Brain pericyte (primary cell): ENCODE data around the gene DTNB.
A peak's percentile ranks its signal among the peaks of the same experiment; 100 is the strongest.
"Not testable (repeated sequence)": the region's sequence is repeated elsewhere in the genome, so short reads cannot be mapped to it uniquely, and the experiment has no call there.

Experiments used
- DNase-seq: peaks from one replicate; pipeline ENCODE4 v3.0.0-alpha.2; 2012; ENCODE audit warnings: low read depth, low spot score

The DTNB gene

GRCh38 chr2:25546852-25547251 is 126.5 kb downstream of the DTNB start:
- no peak for DNase-seq

GRCh38 chr2:25545899-25546298 is 127.5 kb downstream of the DTNB start:
- DNase-seq = no peak

GRCh38 chr2:25544445-25544844 is 128.9 kb downstream of the DTNB start:
- no peak for DNase-seq

GRCh38 chr2:25543939-25544338 is 129.4 kb downstream of the DTNB start:
- DNase-seq = no peak

- DNase-seq = no peak
These were observed 132.0 kb downstream of the DTNB start for GRCh38 chr2:25541378-25541777.

GRCh38 chr2:25539136-25539535 is 134.2 kb downstream of the DTNB start:
- no peak for DNase-seq

- DNase-seq = no peak
These were observed 135.9 kb downstream of the DTNB start for GRCh38 chr2:25537526-25537925.

- DNase-seq = not testable (repeated sequence)
These were observed 137.7 kb downstream of the DTNB start for GRCh38 chr2:25535411-25536289.

- DNase-seq = not testable (repeated sequence)
These were observed 138.4 kb downstream of the DTNB start for GRCh38 chr2:25534937-25535336.

GRCh38 chr2:25534455-25534854 is 138.9 kb downstream of the DTNB start:
- no peak for DNase-seq

- not testable (repeated sequence) for DNase-seq
These were observed 139.6 kb downstream of the DTNB start for GRCh38 chr2:25533771-25534170.

GRCh38 chr2:25532521-25532920 is 140.9 kb downstream of the DTNB start:
- DNase-seq = no peak

- no peak for DNase-seq
These were observed 144.3 kb downstream of the DTNB start for GRCh38 chr2:25529034-25529433.

- no peak for DNase-seq
These were observed 145.2 kb downstream of the DTNB start for GRCh38 chr2:25528173-25528572.

GRCh38 chr2:25524507-25524906 is 148.9 kb downstream of the DTNB start:
- DNase-seq = no peak

GRCh38 chr2:25523060-25523459 is 150.3 kb downstream of the DTNB start:
- no peak for DNase-seq

GRCh38 chr2:25521665-25522387 is 151.6 kb downstream of the DTNB start:
- DNase-seq = peak; percentile 26

- DNase-seq = no peak
These were observed 152.3 kb downstream of the DTNB start for GRCh38 chr2:25521126-25521525.

- DNase-seq = no peak
These were observed 155.7 kb downstream of the DTNB start for GRCh38 chr2:25517701-25518100.

- no peak for DNase-seq
These were observed 159.2 kb downstream of the DTNB start for GRCh38 chr2:25514043-25514637.

GRCh38 chr2:25512707-25513106 is 160.7 kb downstream of the DTNB start:
- no peak for DNase-seq

- DNase-seq = no peak
These were observed 167.2 kb downstream of the DTNB start for GRCh38 chr2:25506226-25506625.
